MM.1S (cell line): ENCODE results near the gene ALDH16A1.

Experiments used
- DNase-seq: peaks from one replicate; pipeline ENCODE4 v3.0.0-alpha.2; 2015
- H2AFZ ChIP-seq: fragments of 300-600 bp; sonication (generic); 2 replicates; pipeline ENCODE4 v1.6.0; 2016; ENCODE audit warnings: antibody characterized with exemption, low read length
- H3F3A ChIP-seq: fragments of 300-600 bp; sonication (generic); 2 replicates; pipeline ENCODE4 v1.6.1; 2016; ENCODE audit warnings: mild to moderate bottlenecking, antibody characterized with exemption, low read length, moderate library complexity, mixed read lengths; ENCODE audit not compliant: insufficient read depth
- H3K27ac ChIP-seq: fragments of 300-600 bp; sonication (generic); 2 replicates; pipeline ENCODE4 v1.5.1; 2016; ENCODE audit warnings: mild to moderate bottlenecking, low read length
- H3K27me3 ChIP-seq: fragments of 300-600 bp; sonication (generic); replicated peaks from 2 replicates; pipeline ENCODE4 v1.6.0; 2016; ENCODE audit warnings: low read length; ENCODE audit not compliant: insufficient read depth
- H3K36me3 ChIP-seq: fragments of 300-600 bp; sonication (generic); replicated peaks from 2 replicates; pipeline ENCODE4 v1.6.1; 2016; ENCODE audit warnings: mild to moderate bottlenecking, low read length, mixed read lengths; ENCODE audit not compliant: insufficient read depth
- H3K4me1 ChIP-seq: fragments of 300-600 bp; sonication (generic); 2 replicates; pipeline ENCODE4 v1.6.1; 2016; ENCODE audit warnings: low read length, mixed read lengths
- H3K4me2 ChIP-seq: fragments of 300-600 bp; sonication (generic); 2 replicates; pipeline ENCODE4 v1.6.0; 2016; ENCODE audit warnings: low read depth, low read length
- H3K4me3 ChIP-seq: fragments of 300-600 bp; sonication (generic); 2 replicates; pipeline ENCODE4 v1.5.1; 2016; ENCODE audit warnings: low read length, mixed read lengths
- H3K79me2 ChIP-seq: fragments of 300-600 bp; sonication (generic); 2 replicates; pipeline ENCODE4 v1.6.1; 2016; ENCODE audit warnings: mixed run types, low read length, mixed read lengths
- H3K9ac ChIP-seq: fragments of 300-600 bp; sonication (generic); 2 replicates; pipeline ENCODE4 v1.6.1; 2016; ENCODE audit warnings: low read length, mixed read lengths
- H3K9me2 ChIP-seq: fragments of 300-600 bp; sonication (generic); replicated peaks from 2 replicates; pipeline ENCODE4 v1.6.1; 2016; ENCODE audit warnings: mild to moderate bottlenecking, low read length, mixed read lengths; ENCODE audit not compliant: insufficient read depth
- H3K9me3 ChIP-seq: fragments of 300-600 bp; sonication (generic); replicated peaks from 2 replicates; pipeline ENCODE4 v1.6.1; 2016; ENCODE audit warnings: mild to moderate bottlenecking, low read length, mixed read lengths; ENCODE audit not compliant: insufficient read depth
- H4K20me1 ChIP-seq: fragments of 300-600 bp; sonication (generic); 2 replicates; pipeline ENCODE4 v1.6.1; 2016; ENCODE audit warnings: mild to moderate bottlenecking, low read length, moderate library complexity, mixed read lengths; ENCODE audit not compliant: insufficient read depth
- CTCF ChIP-seq: fragments of 300-600 bp; sonication (generic); IDR thresholded peaks from 2 replicates; pipeline ENCODE4 v1.5.1; 2016; ENCODE audit warnings: antibody characterized with exemption, low read length, mixed read lengths
- EZH2 ChIP-seq: fragments of 300-600 bp; sonication (generic); optimal IDR thresholded peaks from 2 replicates; pipeline ENCODE3; 2017; ENCODE audit warnings: low read depth, mild to moderate bottlenecking, antibody characterized with exemption, low read length, mixed read lengths
- EZH2phosphoT487 ChIP-seq: fragments of 300-600 bp; sonication (generic); IDR thresholded peaks from 2 replicates; pipeline ENCODE4 v1.6.1; 2018; ENCODE audit warnings: antibody characterized with exemption, low read length

Gene ALDH16A1

DNA sequence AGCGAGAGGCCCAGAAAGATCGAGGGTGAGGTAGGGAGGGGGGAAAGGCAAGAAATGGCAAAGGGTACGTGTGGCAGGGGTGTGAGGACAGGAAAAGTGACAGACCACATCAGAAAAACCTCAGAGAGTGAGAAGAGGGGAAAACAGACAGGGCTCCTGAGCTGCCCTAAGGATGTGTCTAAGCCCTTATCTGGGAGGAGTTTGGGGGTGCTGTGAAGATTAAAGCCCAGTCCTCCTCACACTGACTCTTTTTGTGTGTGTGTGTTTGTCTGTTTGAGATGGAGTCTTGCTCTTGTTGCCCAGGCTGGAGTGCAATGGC is 29.1 kb upstream of the ALDH16A1 start:
- H2AFZ ChIP-seq: no peak overlapping the region
- H3K9me2 ChIP-seq: no peaks in the 10 kb centered on the region
- no peaks in the 10 kb centered on the region for H4K20me1 ChIP-seq
- H3K27me3 ChIP-seq: peaks cover 99% of the 10 kb centered on the region
- no peak overlapping the region for H3K9ac ChIP-seq
- 0 out of 2 replicates have a peak, but pooled peaks cover 3% of the 10 kb centered on the region for H3K4me1 ChIP-seq
- no peak overlapping the region for H3K27ac ChIP-seq
- TF ChIP-seq CTCF (no peak), EZH2 (no peak), EZH2phosphoT487 (no peak)
- no peaks in the 10 kb centered on the region for H3K9me3 ChIP-seq
- no peaks in the 10 kb centered on the region for H3K79me2 ChIP-seq
- no peak overlapping the region for H3K4me3 ChIP-seq
- H3K36me3 ChIP-seq: no peaks in the 10 kb centered on the region
- no peak for DNase-seq
- H3F3A ChIP-seq: no peaks in the 10 kb centered on the region
- no peak overlapping the region for H3K4me2 ChIP-seq

- H3K79me2 ChIP-seq: no peaks in the 10 kb centered on the region
- DNase-seq: no peak
- no peak within 1 kb of the TSS for H3K4me2 ChIP-seq
- H3K4me1 ChIP-seq: 0 out of 2 replicates have a peak, but pooled peaks cover 3% of the 10 kb centered on the region
- no peak within 1 kb of the TSS for H3K27ac ChIP-seq
- H3K9me2 ChIP-seq: no peaks in the 10 kb centered on the region
- H4K20me1 ChIP-seq: no peaks in the 10 kb centered on the region
- H3K36me3 ChIP-seq: no peaks in the 10 kb centered on the region
- H2AFZ ChIP-seq: no peak within 1 kb of the TSS
- H3K9ac ChIP-seq: no peak within 1 kb of the TSS
- TF ChIP-seq EZH2phosphoT487 (no peak), CTCF (no peak), EZH2 (no peak)
- H3K9me3 ChIP-seq: no peaks in the 10 kb centered on the region
- H3K27me3 ChIP-seq: peaks cover 99% of the 10 kb centered on the region
- no peaks in the 10 kb centered on the region for H3F3A ChIP-seq
- H3K4me3 ChIP-seq: no peak within 1 kb of the TSS
These were observed 27.8 kb upstream of the ALDH16A1 start, which contains the start of gene GFY for GRCh38 chr19:49425178-49425577. TSS of gene GFY (plus strand) at chr19:49425388. CDS start at chr19:49426431, 1,043 bp downstream.

DNA sequence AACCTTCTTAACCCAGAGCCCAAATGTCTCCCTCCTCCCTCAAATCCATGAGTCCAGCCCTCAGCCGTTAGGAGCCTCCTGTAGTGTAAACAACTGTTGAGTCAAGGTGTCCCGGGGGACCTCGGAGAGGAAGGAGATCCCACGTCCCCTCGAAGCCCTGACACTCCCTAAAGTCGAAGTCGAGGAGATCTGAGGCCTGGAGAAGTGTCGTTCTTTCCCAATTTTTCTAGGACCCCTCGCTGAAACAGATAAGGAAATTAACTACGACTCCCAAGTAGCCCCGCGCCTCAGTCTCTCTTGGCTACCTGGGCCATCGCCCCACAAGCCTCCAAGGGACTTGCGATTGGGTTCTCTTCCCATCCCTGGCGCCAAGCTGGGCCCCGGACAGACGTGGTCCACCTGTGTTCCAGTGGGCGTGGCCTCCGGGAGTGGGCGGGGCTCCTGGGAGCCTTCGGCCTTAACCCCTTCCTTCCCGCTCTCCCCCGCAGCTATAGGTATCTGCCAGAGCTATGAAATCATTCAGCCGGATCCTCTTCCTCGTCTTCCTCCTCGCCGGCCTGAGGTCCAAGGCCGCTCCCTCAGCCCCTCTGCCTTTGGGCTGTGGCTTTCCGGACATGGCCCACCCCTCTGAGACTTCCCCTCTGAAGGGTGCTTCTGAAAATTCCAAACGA is 27.0 kb upstream of the ALDH16A1 start:
- Histone ChIP-seq H3K9me3 (no peaks in the 10 kb centered on the region), H3K4me3 (no peak overlapping the region), H3K79me2 (no peaks in the 10 kb centered on the region), H3K9me2 (no peaks in the 10 kb centered on the region), H3K4me1 (0 out of 2 replicates have a peak, but pooled peaks cover 3% of the 10 kb centered on the region), H3K9ac (no peak overlapping the region), H3F3A (no peaks in the 10 kb centered on the region), H3K4me2 (no peak overlapping the region), H3K36me3 (no peaks in the 10 kb centered on the region), H3K27ac (no peak overlapping the region), H3K27me3 (peaks cover 99% of the 10 kb centered on the region), H4K20me1 (no peaks in the 10 kb centered on the region), H2AFZ (no peak overlapping the region)
- TF ChIP-seq CTCF (no peak), EZH2 (no peak), EZH2phosphoT487 (no peak; the same call in 1 of the 2 replicates)
- DNase-seq: no peak
